ENCODE measurements around the gene RAP1GDS1.
"Not testable (repeated sequence)": the region's sequence is repeated elsewhere in the genome, so short reads cannot be mapped to it uniquely, and the experiment has no call there.

The RAP1GDS1 gene

DNA sequence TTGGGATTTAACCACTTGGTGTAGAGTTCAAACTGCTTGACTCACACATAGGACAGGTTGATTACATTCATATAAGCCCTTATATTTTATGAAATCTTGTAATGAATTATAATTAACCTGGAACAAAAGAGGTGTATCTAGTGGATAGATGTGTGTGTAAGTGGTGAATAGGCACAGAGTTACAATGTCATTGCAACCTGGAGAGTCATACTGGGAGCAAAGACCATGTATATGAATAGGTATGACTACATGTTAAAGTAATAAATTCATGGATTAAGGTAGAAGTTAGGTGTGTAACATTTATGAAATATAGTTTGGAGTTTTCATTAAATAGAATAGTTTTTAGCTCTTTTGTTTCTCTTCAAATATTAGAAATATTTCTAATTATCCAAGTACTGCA lies 26.1 kb downstream of the RAP1GDS1 start:
- DNase-seq (ENCODE audit: low spot score): no peak

DNA sequence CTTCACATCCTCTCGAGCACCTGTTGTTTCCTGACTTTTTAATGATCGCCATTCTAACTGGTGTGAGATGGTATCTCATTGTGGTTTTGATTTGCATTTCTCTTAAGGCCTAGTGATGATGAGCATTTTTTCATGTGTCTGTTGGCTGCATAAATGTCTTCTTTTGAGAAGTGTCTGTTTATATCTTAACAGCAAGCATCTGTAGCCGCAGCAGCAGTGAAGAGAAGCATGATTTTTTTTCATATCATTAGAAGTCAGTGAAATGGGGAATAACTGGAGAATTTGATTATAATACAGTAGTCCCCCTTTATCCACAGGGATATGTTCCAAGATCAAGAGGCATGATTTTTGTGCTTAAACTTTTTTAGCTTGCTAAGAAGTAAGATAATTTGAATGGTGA lies 27.5 kb downstream of the RAP1GDS1 start:
- DNase-seq (ENCODE audit: low spot score): not testable (repeated sequence)

DNA sequence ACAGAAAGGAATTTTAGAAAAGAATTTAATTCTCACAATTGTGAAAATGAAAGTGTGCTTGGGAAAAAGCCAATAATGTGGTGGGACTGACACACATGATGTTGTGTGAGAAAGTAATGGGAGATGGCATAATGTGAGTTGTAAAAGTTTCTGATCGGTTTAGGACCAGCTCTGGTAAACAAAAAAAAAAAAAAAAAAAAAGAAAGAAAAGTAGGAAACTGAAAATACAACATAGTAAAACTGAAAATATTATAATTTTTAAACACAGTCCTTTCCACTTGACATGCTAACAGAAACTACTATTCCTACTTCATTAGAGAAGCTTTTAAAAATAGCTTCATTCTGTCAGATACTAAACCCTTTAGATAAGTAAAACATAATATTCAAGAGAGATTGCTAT lies 28.2 kb downstream of the RAP1GDS1 start:
- no peak for DNase-seq (ENCODE audit: low spot score)

GRCh38 chr4:98290511-98290910 lies 29.3 kb downstream of the RAP1GDS1 start:
- peak; percentile 10 for DNase-seq (ENCODE audit: low spot score)

- no peak for DNase-seq (ENCODE audit: low spot score)
These were observed 32.1 kb downstream of the RAP1GDS1 start for GRCh38 chr4:98293104-98293887.

DNA sequence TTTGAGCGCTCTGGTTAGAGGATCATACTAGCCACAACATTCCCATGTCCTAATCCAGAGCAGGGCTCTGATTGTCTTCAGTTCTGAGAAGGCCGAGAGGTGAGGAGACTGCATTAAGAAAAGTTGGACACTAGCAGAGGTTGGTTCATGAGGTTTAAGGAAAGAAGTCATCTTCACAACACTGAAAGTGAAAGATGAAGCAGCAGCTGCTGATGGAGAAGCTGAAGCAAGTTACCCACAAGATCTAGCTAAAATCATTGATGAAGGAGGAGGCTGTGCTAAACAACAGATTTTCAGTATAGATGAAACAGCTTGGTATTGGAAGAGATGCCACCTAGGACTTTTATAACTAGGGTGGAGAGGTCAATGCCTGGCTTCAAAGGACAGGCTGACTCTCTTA lies 36.8 kb downstream of the RAP1GDS1 start:
- DNase-seq (ENCODE audit: low spot score): no peak

DNA sequence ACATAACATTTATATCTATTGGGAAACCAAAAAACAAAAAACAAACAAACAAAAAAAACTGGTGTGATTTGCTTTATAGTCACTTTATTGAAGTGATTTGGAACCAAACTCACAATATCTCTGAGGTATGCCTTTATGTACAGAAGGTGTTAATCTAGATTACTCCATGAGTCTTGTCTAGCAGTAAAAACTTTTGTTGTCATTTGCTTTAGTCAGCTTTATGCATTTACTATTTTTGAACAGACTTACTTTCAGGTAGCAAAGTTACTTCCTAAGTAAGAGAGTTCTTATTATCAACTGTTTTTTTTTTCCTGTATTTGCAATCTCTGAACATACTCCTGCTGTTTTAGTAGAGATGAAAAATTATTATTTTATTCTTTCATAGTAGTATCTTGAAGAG lies 39.5 kb downstream of the RAP1GDS1 start:
- no peak for DNase-seq (ENCODE audit: low spot score)

DNA sequence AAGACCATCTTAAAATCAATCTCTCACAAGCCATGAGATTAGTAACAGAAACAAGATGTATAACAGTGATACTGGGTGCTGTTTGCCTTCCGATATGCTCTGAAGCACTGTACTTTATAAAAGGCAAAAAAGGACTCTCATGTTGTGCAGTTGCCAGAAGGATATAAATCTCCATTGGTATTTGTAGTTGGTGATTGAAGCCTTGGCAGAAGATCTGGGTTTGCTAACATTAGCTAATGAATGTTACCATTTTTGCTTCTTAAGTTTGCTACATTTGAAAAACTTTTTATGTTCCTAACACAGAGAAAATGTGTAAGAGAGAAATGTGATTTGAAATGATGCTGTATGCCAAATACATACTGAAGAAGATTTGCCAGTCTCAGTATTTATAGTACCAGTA lies 44.4 kb downstream of the RAP1GDS1 start:
- DNase-seq (ENCODE audit: low spot score): no peak

- DNase-seq (ENCODE audit: low spot score): no peak
These were observed 49.7 kb downstream of the RAP1GDS1 start for GRCh38 chr4:98310867-98311266.

GRCh38 chr4:98311656-98312055 lies 50.5 kb downstream of the RAP1GDS1 start:
- no peak for DNase-seq (ENCODE audit: low spot score)

DNA sequence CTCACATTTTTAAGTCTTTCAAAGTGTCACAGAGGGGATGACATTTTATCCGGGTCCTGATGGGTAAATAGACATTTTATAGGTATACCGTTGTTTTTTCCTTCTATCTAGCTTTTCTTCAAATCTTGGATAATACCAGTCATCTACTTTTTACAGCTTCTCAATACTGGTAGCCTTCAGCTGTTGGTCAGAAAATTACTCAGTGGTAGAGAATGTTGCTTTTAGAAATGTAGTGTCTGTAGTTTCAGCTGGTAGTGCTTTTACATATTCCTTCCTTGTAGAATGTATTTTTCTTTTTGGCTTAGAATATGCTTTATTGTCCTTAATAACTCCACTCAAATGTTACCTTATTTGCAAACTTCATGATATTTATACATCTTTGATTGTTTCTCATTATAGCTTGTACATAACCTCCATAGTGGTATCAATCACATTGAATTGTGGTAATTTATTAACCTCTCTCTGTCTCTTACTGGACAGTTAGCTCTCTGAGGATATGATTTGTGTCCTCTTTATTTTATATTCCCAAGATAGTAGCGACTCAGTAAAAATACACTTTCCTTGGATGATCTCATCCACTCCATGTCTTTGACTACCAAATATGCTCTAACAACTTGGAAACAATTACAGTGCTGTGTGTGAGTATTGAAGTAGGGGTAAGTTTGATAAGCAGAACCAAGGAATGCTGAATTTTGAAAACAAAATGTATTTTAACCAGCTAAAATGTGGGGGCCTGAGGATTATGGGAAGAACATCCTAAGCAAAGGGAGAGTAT lies 53.8 kb downstream of the RAP1GDS1 start:
- peak; percentile 10 for DNase-seq (ENCODE audit: low spot score)

- no peak for DNase-seq (ENCODE audit: low spot score)
These were observed 57.3 kb downstream of the RAP1GDS1 start for GRCh38 chr4:98318521-98318920.

- no peak for DNase-seq (ENCODE audit: low spot score)
These were observed 57.8 kb downstream of the RAP1GDS1 start for GRCh38 chr4:98319021-98319420.

GRCh38 chr4:98326168-98326567 lies 65.0 kb downstream of the RAP1GDS1 start:
- no peak for DNase-seq (ENCODE audit: low spot score)

- DNase-seq (ENCODE audit: low spot score): no peak
These were observed 66.5 kb downstream of the RAP1GDS1 start for GRCh38 chr4:98327694-98328093.

DNA sequence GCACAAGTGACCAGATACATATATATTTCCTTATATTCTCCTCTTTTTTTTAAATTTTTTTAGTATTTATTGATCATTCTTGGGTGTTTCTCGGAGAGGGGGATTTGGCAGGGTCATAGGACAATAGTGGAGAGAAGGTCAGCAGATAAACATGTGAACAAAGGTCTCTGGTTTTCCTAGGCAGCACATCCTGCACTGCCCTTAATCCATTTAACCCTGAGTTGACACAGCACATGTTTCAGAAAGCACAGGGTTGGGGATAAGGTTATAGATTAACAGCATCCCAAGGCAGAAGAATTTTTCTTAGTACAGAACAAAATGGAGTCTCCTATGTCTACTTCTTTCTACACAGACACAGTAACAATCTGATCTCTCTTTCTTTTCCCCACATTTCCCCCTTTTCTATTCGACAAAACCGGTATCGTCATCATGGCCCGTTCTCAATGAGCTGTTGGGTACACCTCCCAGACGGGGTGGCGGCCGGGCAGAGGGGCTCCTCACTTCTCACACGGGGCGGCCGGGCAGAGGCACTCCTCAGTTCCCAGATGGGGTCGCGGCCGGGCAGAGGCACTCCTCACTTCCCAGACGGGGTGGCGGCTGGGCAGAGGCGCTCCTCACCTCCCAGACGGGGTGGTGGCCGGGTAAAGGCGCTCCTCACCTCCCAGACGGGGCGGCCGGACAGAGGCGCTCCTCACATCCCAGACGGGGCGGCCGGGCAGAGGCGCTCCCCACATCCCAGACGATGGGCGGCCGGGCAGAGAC lies 68.9 kb downstream of the RAP1GDS1 start:
- DNase-seq (ENCODE audit: low spot score): not testable (repeated sequence)

DNA sequence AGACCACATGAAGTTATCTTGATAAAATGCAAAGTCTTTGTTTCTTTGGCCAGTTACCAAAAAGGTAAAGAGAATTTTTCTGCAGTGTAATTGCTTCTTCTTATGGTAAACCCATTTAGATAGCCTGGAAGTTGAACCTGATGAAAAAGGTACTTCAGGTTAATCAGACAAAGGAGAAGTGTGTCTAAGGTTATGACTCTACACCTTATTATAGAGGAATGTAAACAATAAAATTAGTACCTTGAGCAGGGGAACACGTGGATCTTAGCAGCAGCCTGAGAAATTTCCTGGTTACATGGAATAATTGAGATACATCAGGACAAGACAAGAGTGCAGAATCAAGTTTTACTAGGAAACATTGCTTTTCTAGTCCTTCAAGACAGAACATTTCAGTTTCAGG lies 70.8 kb downstream of the RAP1GDS1 start:
- DNase-seq (ENCODE audit: low spot score): no peak

DNA sequence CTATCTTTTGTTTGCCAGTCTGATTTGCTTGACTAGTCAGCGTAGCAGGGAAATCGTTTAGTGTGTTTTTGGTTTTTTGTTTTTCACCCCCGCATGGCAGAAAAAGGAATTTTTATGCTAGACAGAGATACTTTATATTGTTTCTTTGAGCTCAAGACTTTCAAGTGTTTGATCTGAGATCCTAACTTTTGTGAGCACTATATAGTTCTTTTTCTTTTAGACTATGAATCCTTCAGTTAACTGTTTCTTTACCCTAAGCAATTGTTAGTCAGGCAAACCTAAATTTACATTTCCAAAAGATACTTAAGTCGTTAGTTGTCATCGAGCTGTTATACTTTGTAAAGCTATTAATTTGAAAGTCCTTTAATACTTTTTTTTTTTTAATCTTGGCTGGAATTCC lies 73.3 kb downstream of the RAP1GDS1 start:
- DNase-seq (ENCODE audit: low spot score): no peak

DNA sequence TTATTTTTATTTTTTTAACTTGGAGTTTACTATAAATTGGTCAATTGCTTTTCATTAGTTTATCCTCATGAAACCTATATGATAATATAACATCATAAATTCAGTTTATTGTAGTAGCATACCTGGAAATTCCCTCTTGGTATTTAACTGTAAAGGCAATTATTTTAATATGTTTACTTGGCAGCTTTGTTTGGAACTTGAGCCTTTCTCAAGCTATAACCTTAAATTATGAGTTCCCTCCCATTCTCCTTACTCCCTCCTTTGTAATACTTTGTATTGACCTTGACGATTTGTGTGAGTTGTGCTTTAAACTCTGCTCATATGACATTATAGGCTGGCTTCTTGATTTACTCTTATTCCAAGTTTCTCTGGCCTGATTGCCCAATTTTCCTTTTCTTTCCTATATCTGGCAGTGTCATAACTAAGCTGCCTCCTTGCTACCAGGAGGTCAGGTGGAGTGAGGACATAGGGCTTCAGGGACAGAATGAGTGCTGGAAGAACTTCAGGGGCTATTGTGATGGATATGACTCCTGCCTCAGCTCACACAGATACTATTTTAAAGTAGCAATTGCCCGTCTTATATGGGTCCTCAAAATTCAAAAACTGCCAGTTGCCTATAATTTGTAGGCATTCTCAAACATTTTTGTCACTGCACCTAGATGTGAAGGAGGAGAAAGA lies 77.7 kb downstream of the RAP1GDS1 start:
- DNase-seq (ENCODE audit: low spot score): no peak

- peak; percentile 5 for DNase-seq (ENCODE audit: low spot score)
These were observed 80.1 kb downstream of the RAP1GDS1 start for GRCh38 chr4:98341309-98341708.

DNA sequence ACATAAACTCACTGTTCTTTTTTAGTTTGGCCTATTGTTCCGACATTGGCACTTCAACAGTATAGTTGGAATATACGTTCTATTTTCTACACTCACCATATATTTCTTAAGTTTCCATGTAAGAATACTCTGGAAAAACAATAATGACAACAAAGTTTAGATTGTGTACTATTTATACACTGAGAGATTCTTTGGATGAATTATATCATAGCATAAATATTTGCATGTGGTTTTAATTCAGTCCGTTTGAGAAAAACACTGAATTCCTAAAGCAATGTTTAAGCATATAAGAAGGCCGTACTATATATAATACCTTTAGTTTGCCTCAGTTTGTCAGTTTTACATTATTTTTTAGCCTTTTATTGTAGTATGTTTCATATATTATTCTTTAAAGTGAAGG lies 82.4 kb downstream of the RAP1GDS1 start:
- DNase-seq (ENCODE audit: low spot score): peak; percentile 6

GRCh38 chr4:98345838-98346237 lies 84.7 kb downstream of the RAP1GDS1 start:
- no peak for DNase-seq (ENCODE audit: low spot score)

All from AG08395 (cell line).